Upper lobe of left lung (tissue), 6 donors: ENCODE data around the gene TCP11. TPM values are rescaled to one million over a fixed set of nuclear protein-coding genes. Genes with fewer than 3 reads are reported as not detected.

Experiments used
- ATAC-seq, 2 donors: fragments of 200-7000 bp; cut with Tn5 transposase; one replicate each; pipeline ENCODE4 v1.9.1; 2022; ENCODE audit warnings: mild to moderate bottlenecking in 2 of 2, moderate library complexity in 2 of 2; ENCODE audit not compliant: low FRiP score in 2 of 2
- DNase-seq, 2 donors: peaks; one replicate each; pipeline ENCODE4 v3.0.0-alpha.2; 2019 to 2020
- H3K27ac ChIP-seq, 4 donors: fragments of 200-600 bp; sonication (generic); one replicate each; pipeline ENCODE4 v1.5.1; 2016 to 2019
- H3K27me3 ChIP-seq, 4 donors: fragments of 200-600 bp; sonication (generic); one replicate each; pipeline ENCODE4 v1.5.1; 2017 to 2019
- H3K36me3 ChIP-seq, 4 donors: fragments of 200-600 bp; sonication (generic); one replicate each; pipeline ENCODE4 v1.5.1; 2016 to 2019
- H3K4me1 ChIP-seq, 4 donors: fragments of 200-600 bp; sonication (generic); one replicate each; pipeline ENCODE4 v1.5.1; 2018 to 2019
- H3K4me3 ChIP-seq, 4 donors: fragments of 200-600 bp; sonication (generic); one replicate each; pipeline ENCODE4 v1.5.1; 2017 to 2019; ENCODE audit warnings: mild to moderate bottlenecking in 2 of 4, moderate library complexity in 1 of 4
- H3K9me3 ChIP-seq, 4 donors: fragments of 200-600 bp; sonication (generic); one replicate each; pipeline ENCODE4 v1.5.1; 2018 to 2019
- EP300 ChIP-seq, 4 donors: sonication (generic); formaldehyde crosslinking; IDR thresholded peaks; one replicate each; pipeline ENCODE4 v1.5.1; 2017; ENCODE audit warnings: antibody characterized with exemption in 4 of 4, control low read depth in 2 of 4
- POLR2A ChIP-seq, 4 donors: fragments of 450-650 bp; IDR thresholded peaks; one replicate each; pipeline ENCODE4 v1.5.1; 2016 to 2017; ENCODE audit warnings: antibody characterized with exemption in 4 of 4, mild to moderate bottlenecking in 2 of 4
- POLR2AphosphoS5 ChIP-seq, 2 donors: sonication (generic); formaldehyde crosslinking; IDR thresholded peaks; one replicate each; pipeline ENCODE4 v1.5.1; 2017; ENCODE audit warnings: antibody characterized with exemption in 2 of 2
- WGBS, 2 donors: methylation state at CpG; one replicate each; pipeline ENCODE4 v1.1.5; 2017 to 2018; 5-methylcytosine and 5-hydroxymethylcytosine counted together
- total RNA-seq, 6 donors: library from RNA; depleted of rRNA in 4 of 6; stranded (reverse); fragments of >200 nt in 4 of 6; gene quantifications; one replicate each; pipeline versions ENCODE4 v1.1.0 to v1.2.1, GENCODE V29; 2016 to 2021
- TF ChIP-seq, protein P1 (sequence below), 6 experiments: fragments of 450-650 bp in 4 of 6; fragments of 200-600 bp in 2 of 6; sonication (generic) in 2 of 6; IDR thresholded peaks; one replicate each; pipeline ENCODE4 v1.5.1; 2016 to 2019; ENCODE audit warnings: antibody characterized with exemption in 6 of 6
- donor health status: DM: no; HTN: no; CAD: no; lungs with moderate emphysema.
- donor health status: DM: no; HTN: yes; CAD: no; lungs with severe emphysema.

The TCP11 gene
- total RNA-seq, 6 donors from 2014 or later = 0.30 to 0.89 (median 0.46) TPM; not detected in 3

DNA sequence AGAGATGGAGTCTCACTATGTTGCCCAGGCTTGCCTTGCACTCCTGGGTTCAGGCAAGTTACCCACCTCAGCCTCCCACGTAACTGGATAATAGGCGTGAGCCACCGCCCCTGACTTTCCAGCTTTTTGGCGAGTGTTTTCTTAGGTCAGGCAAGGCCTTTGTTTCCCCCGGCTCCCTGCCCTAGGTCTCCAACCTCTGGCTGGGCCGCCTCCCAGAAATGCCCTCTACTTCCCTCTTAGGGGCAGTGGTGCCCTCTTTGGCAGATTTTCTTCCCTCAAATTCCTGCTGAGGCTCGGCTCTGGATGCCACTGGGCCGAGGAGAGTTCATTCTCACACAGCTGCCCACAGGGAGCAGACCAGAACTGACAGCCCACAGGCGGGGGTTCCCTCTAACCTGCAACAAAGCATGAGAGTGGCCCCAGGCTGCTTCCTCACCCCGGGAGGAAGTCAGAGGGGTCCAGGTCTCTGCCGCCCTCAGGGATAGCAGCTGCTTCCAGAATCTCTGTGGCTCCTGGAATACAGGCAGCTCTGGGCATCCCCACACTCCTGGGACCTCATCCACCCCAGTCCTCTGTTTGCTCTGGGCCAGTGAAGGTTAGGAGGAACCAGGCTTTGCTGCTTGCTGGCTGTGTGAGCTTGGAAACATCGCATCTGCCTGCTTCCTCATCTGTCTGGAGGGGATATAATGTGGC, 56.5 kb downstream of the TCP11 start:
- WGBS, 2 donors = 80 to 95% methylated on average over 9 to 11 of the region's 12 CpGs
- DNase-seq (no peak), ATAC-seq (no peak)
- H3K36me3 ChIP-seq = peaks cover 25 to 100% (median 97%) of the 10 kb centered on the region in 4 donors
- H3K4me3 ChIP-seq = no peak overlapping the region
- peaks cover 14 to 38% (median 23%) of the 10 kb centered on the region in 4 donors for H3K4me1 ChIP-seq
- no peaks in the 10 kb centered on the region for H3K27me3 ChIP-seq
- no peak overlapping the region for H3K27ac ChIP-seq
- TF ChIP-seq, protein P1, sequence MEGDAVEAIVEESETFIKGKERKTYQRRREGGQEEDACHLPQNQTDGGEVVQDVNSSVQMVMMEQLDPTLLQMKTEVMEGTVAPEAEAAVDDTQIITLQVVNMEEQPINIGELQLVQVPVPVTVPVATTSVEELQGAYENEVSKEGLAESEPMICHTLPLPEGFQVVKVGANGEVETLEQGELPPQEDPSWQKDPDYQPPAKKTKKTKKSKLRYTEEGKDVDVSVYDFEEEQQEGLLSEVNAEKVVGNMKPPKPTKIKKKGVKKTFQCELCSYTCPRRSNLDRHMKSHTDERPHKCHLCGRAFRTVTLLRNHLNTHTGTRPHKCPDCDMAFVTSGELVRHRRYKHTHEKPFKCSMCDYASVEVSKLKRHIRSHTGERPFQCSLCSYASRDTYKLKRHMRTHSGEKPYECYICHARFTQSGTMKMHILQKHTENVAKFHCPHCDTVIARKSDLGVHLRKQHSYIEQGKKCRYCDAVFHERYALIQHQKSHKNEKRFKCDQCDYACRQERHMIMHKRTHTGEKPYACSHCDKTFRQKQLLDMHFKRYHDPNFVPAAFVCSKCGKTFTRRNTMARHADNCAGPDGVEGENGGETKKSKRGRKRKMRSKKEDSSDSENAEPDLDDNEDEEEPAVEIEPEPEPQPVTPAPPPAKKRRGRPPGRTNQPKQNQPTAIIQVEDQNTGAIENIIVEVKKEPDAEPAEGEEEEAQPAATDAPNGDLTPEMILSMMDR (IDR thresholded peaks at IDR 0.05) = no peak
- TF ChIP-seq POLR2AphosphoS5 (IDR thresholded peaks at IDR 0.05) (no peak), EP300 (IDR thresholded peaks at IDR 0.05) (no peak), POLR2A (IDR thresholded peaks at IDR 0.05) (no peak)
- H3K9me3 ChIP-seq = no peaks in the 10 kb centered on the region

DNA sequence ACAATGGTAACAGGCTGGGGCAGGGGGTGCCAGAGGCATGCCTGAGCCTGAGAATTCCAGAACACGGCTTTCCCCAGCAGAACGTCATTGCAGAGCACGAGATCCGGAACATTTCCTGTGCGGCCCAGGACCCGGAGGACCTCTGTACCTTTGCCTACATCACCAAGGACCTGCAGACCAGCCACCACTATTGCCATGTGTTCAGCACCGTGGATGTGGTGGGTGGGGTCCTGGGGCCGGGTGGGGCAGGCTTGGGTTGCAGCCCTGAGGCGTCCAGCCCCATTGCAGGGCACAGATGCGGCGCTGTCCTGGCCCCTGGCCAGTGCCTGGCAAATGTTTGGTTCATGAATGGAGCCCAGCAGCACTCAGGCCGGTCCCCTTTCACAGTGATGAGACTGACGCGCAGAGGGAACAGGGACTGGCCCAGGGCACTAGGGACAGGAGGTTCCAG, 57.1 kb downstream of the TCP11 start:
- H3K36me3 ChIP-seq = peaks cover 27 to 100% (median 99%) of the 10 kb centered on the region in 4 donors

DNA sequence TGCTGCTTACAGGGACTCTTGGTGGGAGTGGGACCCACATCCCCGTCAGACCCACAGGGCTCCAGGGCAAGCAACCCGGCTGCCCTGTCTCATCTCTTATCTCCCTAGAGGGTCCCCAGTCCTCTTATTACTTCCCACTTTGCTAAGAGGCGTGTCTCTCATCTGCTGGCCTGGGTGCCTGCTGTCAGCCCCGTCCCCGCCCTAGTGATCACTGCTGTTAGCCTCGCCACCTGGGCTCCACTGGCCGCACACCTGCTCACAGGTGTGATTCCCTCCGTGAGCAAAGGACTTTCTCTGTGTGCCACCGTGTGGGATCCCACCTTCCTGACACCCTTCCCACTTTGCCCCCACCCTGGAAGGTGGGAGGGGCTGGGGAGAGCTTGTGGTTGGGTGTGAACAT, 57.6 kb downstream of the TCP11 start:
- H3K9me3 ChIP-seq = no peaks in the 10 kb centered on the region
- H3K36me3 ChIP-seq = peaks cover 32 to 100% (median 99%) of the 10 kb centered on the region in 4 donors
- ATAC-seq = no peak
- no peaks in the 10 kb centered on the region for H3K27me3 ChIP-seq
- H3K4me1 ChIP-seq = peaks cover 9 to 33% (median 20%) of the 10 kb centered on the region in 4 donors
- H3K4me3 ChIP-seq = no peak overlapping the region
- WGBS, 2 donors = 90 to 91% methylated on average over 9 of the region's 9 CpGs
- no peak overlapping the region for H3K27ac ChIP-seq
- DNase-seq = no peak
- no peak for TF ChIP-seq POLR2AphosphoS5 (IDR thresholded peaks at IDR 0.05)
- TF ChIP-seq POLR2A (IDR thresholded peaks at IDR 0.05) = no peak
- TF ChIP-seq, protein P1 (IDR thresholded peaks at IDR 0.05) = no peak
- TF ChIP-seq EP300 (IDR thresholded peaks at IDR 0.05) = no peak

More for the DNA sequence above, 57.1 kb downstream of the TCP11 start:
- Histone ChIP-seq H3K27me3 (no peaks in the 10 kb centered on the region), H3K4me1 (peaks cover 9 to 38% (median 21%) of the 10 kb centered on the region in 4 donors), H3K9me3 (no peaks in the 10 kb centered on the region), H3K4me3 (no peak overlapping the region), H3K27ac (no peak overlapping the region)
- DNase-seq = no peak
- ATAC-seq = no peak
- WGBS, 2 donors = 83 to 94% methylated on average over 14 of the region's 14 CpGs
- TF ChIP-seq POLR2AphosphoS5 (IDR thresholded peaks at IDR 0.05) = no peak
- TF ChIP-seq, protein P1 (IDR thresholded peaks at IDR 0.05) = no peak
- no peak for TF ChIP-seq EP300 (IDR thresholded peaks at IDR 0.05)
- no peak for TF ChIP-seq POLR2A (IDR thresholded peaks at IDR 0.05)

DNA sequence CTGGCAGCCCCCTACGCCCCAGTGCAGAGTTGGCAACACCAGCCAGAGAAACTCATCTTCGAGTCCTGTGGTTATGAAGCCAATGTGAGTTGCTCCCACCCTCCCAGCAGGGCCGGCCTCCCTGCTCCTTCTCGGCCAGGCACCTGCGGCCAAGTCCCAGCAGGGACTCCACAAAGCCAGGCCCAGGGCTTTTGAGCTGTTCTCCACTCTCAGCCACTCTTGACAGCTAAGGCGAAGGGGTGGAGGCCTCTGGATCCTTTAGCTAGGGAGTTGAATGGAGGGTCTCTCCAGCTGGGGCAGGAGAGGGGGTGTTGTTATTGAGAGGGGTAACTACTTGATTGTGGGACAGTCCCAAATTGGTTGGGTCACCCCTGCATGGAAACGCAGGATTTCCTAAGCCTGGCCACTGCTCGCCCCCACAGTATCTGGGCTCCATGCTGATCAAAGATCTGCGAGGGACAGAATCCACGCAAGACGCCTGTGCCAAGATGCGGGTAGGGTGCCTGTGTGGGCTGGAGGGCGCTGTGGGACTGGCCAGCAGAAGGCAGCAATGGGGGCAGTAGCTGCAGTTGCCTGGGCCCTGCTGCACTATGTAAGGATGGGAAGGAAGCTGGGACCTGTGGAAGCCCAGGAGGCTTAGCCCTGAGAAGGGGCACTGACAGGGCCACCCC, 58.3 kb downstream of the TCP11 start:
- no peaks in the 10 kb centered on the region for H3K27me3 ChIP-seq
- ATAC-seq (no peak), DNase-seq (peak in 1 of 2 donors; percentile 14)
- peak overlapping the region in 2 of 4 donors; percentile 51 to 76 for H3K27ac ChIP-seq
- peaks cover 33 to 100% (median 99%) of the 10 kb centered on the region in 4 donors for H3K36me3 ChIP-seq
- TF ChIP-seq POLR2A (IDR thresholded peaks at IDR 0.05) (no peak), EP300 (IDR thresholded peaks at IDR 0.05) (no peak), POLR2AphosphoS5 (IDR thresholded peaks at IDR 0.05) (no peak)
- TF ChIP-seq, protein P1 (IDR thresholded peaks at IDR 0.05) = no peak
- WGBS, 2 donors = 88 to 98% methylated on average over 9 to 11 of the region's 13 CpGs
- H3K4me3 ChIP-seq = no peak overlapping the region
- peaks cover 9 to 26% (median 14%) of the 10 kb centered on the region in 4 donors for H3K4me1 ChIP-seq
- no peaks in the 10 kb centered on the region for H3K9me3 ChIP-seq
